Neutrophil (primary cell): ENCODE results near the gene TBC1D25.

ENCODE experiments used
- H3K27ac ChIP-seq: fragments of 200-600 bp; sonication (generic); 2 replicates; pipeline ENCODE4 v1.5.1; 2016; ENCODE audit warnings: mild to moderate bottlenecking, moderate library complexity
- H3K27me3 ChIP-seq: fragments of 200-600 bp; sonication (generic); 2 replicates; pipeline ENCODE4 v1.6.0; 2016; ENCODE audit warnings: mild to moderate bottlenecking
- H3K36me3 ChIP-seq: fragments of 200-600 bp; sonication (generic); 2 replicates; pipeline ENCODE4 v1.5.1; 2017
- H3K4me1 ChIP-seq, 2 experiments: fragments of 200-600 bp in 1 of 2; sonication (generic) in 1 of 2; 1 replicate in 1 of 2; 2 replicates in 1 of 2; pipeline versions ENCODE4 v1.5.1 to v1.6.1; 2013 to 2016; ENCODE audit warnings: low read depth in 1 of 2, low read length in 1 of 2, mild to moderate bottlenecking in 1 of 2, moderate library complexity in 1 of 2; ENCODE audit not compliant: control insufficient read depth in 1 of 2, insufficient read depth in 1 of 2
- H3K4me3 ChIP-seq, 2 experiments: fragments of 200-600 bp in 1 of 2; sonication (generic) in 1 of 2; 1 replicate in 1 of 2; 2 replicates in 1 of 2; pipeline ENCODE4 v1.5.1; 2013 to 2016; ENCODE audit warnings: low read depth in 1 of 2, low read length in 1 of 2, mild to moderate bottlenecking in 1 of 2, moderate library complexity in 1 of 2
- H3K9me3 ChIP-seq: fragments of 200-600 bp; sonication (generic); 2 replicates; pipeline ENCODE4 v1.5.1; 2016
- CTCF ChIP-seq: fragments of 200-600 bp; sonication (generic); IDR thresholded peaks from 2 replicates; pipeline ENCODE4 v1.5.1; 2016; ENCODE audit warnings: antibody characterized with exemption

The TBC1D25 gene

GRCh38 chrX:48512371-48512935 is 27.1 kb upstream of the TBC1D25 start:
- Histone ChIP-seq H3K27ac (no peak overlapping the region), H3K27me3 (no peaks in the 10 kb centered on the region), H3K4me1 (peaks cover 6 to 7% of the 10 kb centered on the region in 2 experiments), H3K36me3 (no peaks in the 10 kb centered on the region), H3K9me3 (no peaks in the 10 kb centered on the region), H3K4me3 (no peak overlapping the region)
- no peak for TF ChIP-seq CTCF

GRCh38 chrX:48513670-48514069 is 25.8 kb upstream of the TBC1D25 start:
- Histone ChIP-seq H3K9me3 (no peaks in the 10 kb centered on the region), H3K27ac (no peak overlapping the region), H3K36me3 (no peaks in the 10 kb centered on the region), H3K4me1 (peaks cover 6 to 7% of the 10 kb centered on the region in 2 experiments), H3K27me3 (no peaks in the 10 kb centered on the region), H3K4me3 (no peak overlapping the region)
- TF ChIP-seq CTCF = no peak

GRCh38 chrX:48514126-48514806 is 25.2 kb upstream of the TBC1D25 start:
- Histone ChIP-seq H3K9me3 (no peaks in the 10 kb centered on the region), H3K36me3 (no peaks in the 10 kb centered on the region), H3K4me1 (peaks cover 4 to 5% of the 10 kb centered on the region in 2 experiments), H3K27me3 (no peaks in the 10 kb centered on the region), H3K27ac (no peak overlapping the region), H3K4me3 (no peak overlapping the region)
- TF ChIP-seq CTCF = no peak

- Histone ChIP-seq H3K36me3 (no peaks in the 10 kb centered on the region), H3K9me3 (no peaks in the 10 kb centered on the region), H3K4me3 (no peak overlapping the region), H3K4me1 (peaks cover 0 to 3% of the 10 kb centered on the region in 2 experiments), H3K27me3 (no peaks in the 10 kb centered on the region), H3K27ac (no peak overlapping the region)
- TF ChIP-seq CTCF = no peak
These were observed 24.6 kb upstream of the TBC1D25 start for GRCh38 chrX:48514868-48515460.

GRCh38 chrX:48515842-48516241 is 23.7 kb upstream of the TBC1D25 start:
- H3K36me3 ChIP-seq = no peaks in the 10 kb centered on the region
- H3K27me3 ChIP-seq = no peaks in the 10 kb centered on the region
- H3K4me3 ChIP-seq = no peak overlapping the region
- TF ChIP-seq CTCF = no peak
- no peaks in the 10 kb centered on the region for H3K9me3 ChIP-seq
- peaks cover 0 to 9% of the 10 kb centered on the region in 2 experiments for H3K4me1 ChIP-seq
- H3K27ac ChIP-seq = no peak overlapping the region
